Tibial nerve (tissue), 4 donors: ENCODE measurements around the gene OR5AK2. TPM values are rescaled to one million over a fixed set of nuclear protein-coding genes. Genes with fewer than 3 reads are reported as not detected.

Experiments
- DNase-seq, 2 donors: peaks; one replicate each; pipeline ENCODE4 v3.0.0-alpha.2; 2019; ENCODE audit warnings: low spot score in 2 of 2
- H3K27ac ChIP-seq, 4 donors: fragments of 200-600 bp; sonication (generic) in 3 of 4; one replicate each; pipeline ENCODE4 v1.5.1; 2017 to 2019; ENCODE audit warnings: mild to moderate bottlenecking in 1 of 4
- H3K27me3 ChIP-seq, 2 donors: fragments of 200-600 bp; sonication (generic) in 1 of 2; one replicate each; pipeline versions ENCODE4 v1.5.1 to v1.6.0; 2017 to 2019
- H3K36me3 ChIP-seq, 3 donors: fragments of 200-600 bp; sonication (generic); one replicate each; pipeline ENCODE4 v1.5.1; 2018 to 2019
- H3K4me1 ChIP-seq, 4 donors: fragments of 200-600 bp; sonication (generic) in 3 of 4; one replicate each; pipeline ENCODE4 v1.5.1; 2017 to 2019
- H3K4me3 ChIP-seq, 4 donors: fragments of 200-600 bp; sonication (generic) in 3 of 4; one replicate each; pipeline ENCODE4 v1.5.1; 2017 to 2019; ENCODE audit warnings: mild to moderate bottlenecking in 1 of 4, moderate library complexity in 1 of 4
- H3K9me3 ChIP-seq, 4 donors: fragments of 200-600 bp; sonication (generic) in 3 of 4; one replicate each; pipeline ENCODE4 v1.5.1; 2017 to 2019
- CTCF ChIP-seq, 5 experiments: fragments of 200-600 bp in 3 of 5; fragments of 450-650 bp in 2 of 5; sonication (generic) in 3 of 5; IDR thresholded peaks; one replicate each; pipeline ENCODE4 v1.5.1; 2016 to 2019; ENCODE audit warnings: antibody characterized with exemption in 5 of 5, mild to moderate bottlenecking in 3 of 5, moderate library complexity in 2 of 5
- EP300 ChIP-seq, 2 donors: sonication (generic); formaldehyde crosslinking; IDR thresholded peaks; one replicate each; pipeline ENCODE4 v1.6.1; 2017; ENCODE audit warnings: antibody characterized with exemption in 2 of 2, mild to moderate bottlenecking in 1 of 2
- POLR2A ChIP-seq, 2 donors: fragments of 450-650 bp; IDR thresholded peaks; one replicate each; pipeline ENCODE4 v1.6.1; 2017; ENCODE audit warnings: antibody characterized with exemption in 2 of 2, mild to moderate bottlenecking in 2 of 2, moderate library complexity in 2 of 2
- WGBS, 2 donors: methylation state at CpG; one replicate each; pipeline ENCODE4 v1.1.5; 2018; 5-methylcytosine and 5-hydroxymethylcytosine counted together
- total RNA-seq, 4 donors: library from RNA; depleted of rRNA; stranded (reverse); fragments of >200 nt; gene quantifications; one replicate each; pipeline ENCODE4 v1.1.0, GENCODE V29; 2016

OR5AK2 gene
- total RNA-seq, 4 donors from 2014 or later = not detected

GRCh38 chr11:56967726-56968125 lies 21.0 kb upstream of the OR5AK2 start:
- H3K4me1 ChIP-seq = no peaks in the 10 kb centered on the region
- H3K4me3 ChIP-seq = no peak overlapping the region
- no peak for TF ChIP-seq POLR2A (IDR thresholded peaks at IDR 0.05)
- no peak for TF ChIP-seq EP300 (IDR thresholded peaks at IDR 0.05)
- TF ChIP-seq CTCF (IDR thresholded peaks at IDR 0.05) = no peak
- no peak overlapping the region for H3K27ac ChIP-seq
- peaks cover 0 to 21% (median 0%) of the 10 kb centered on the region in 4 donors for H3K9me3 ChIP-seq
- no peaks in the 10 kb centered on the region for H3K36me3 ChIP-seq
- DNase-seq = no peak
- no peaks in the 10 kb centered on the region for H3K27me3 ChIP-seq
- 56 to 83% methylated on average over 1 of the region's 1 CpG for WGBS, 2 donors

GRCh38 chr11:56968524-56968923 lies 20.2 kb upstream of the OR5AK2 start:
- DNase-seq = no peak
- Histone ChIP-seq H3K27ac (no peak overlapping the region), H3K9me3 (peaks cover 0 to 21% (median 0%) of the 10 kb centered on the region in 4 donors), H3K4me3 (no peak overlapping the region), H3K4me1 (no peaks in the 10 kb centered on the region), H3K36me3 (no peaks in the 10 kb centered on the region), H3K27me3 (no peaks in the 10 kb centered on the region)
- TF ChIP-seq POLR2A (IDR thresholded peaks at IDR 0.05) = no peak
- TF ChIP-seq CTCF (IDR thresholded peaks at IDR 0.05) = no peak
- TF ChIP-seq EP300 (IDR thresholded peaks at IDR 0.05) = no peak
- 86 to 89% methylated on average over 4 of the region's 4 CpGs for WGBS, 2 donors

- WGBS, 2 donors = 86 to 90% methylated on average over 2 of the region's 2 CpGs
- no peak for DNase-seq
- TF ChIP-seq CTCF (IDR thresholded peaks at IDR 0.05) = no peak
- TF ChIP-seq EP300 (IDR thresholded peaks at IDR 0.05) = no peak
- no peak for TF ChIP-seq POLR2A (IDR thresholded peaks at IDR 0.05)
- Histone ChIP-seq H3K4me1 (no peaks in the 10 kb centered on the region), H3K4me3 (no peak overlapping the region), H3K27ac (no peak overlapping the region), H3K27me3 (no peaks in the 10 kb centered on the region), H3K9me3 (no peaks in the 10 kb centered on the region), H3K36me3 (no peaks in the 10 kb centered on the region)
Observed at GRCh38 chr11:56977314-56977713, 11.4 kb upstream of the OR5AK2 start.

GRCh38 chr11:56990702-56991101 lies 2.0 kb downstream of the OR5AK2 start:
- H3K9me3 ChIP-seq = peaks cover 0 to 31% (median 0%) of the 10 kb centered on the region in 4 donors
- DNase-seq = no peak
- no peaks in the 10 kb centered on the region for H3K36me3 ChIP-seq
- no peak overlapping the region for H3K27ac ChIP-seq
- WGBS, 2 donors = 66 to 70% methylated on average over 2 of the region's 2 CpGs
- H3K27me3 ChIP-seq = no peaks in the 10 kb centered on the region
- TF ChIP-seq POLR2A (IDR thresholded peaks at IDR 0.05) (no peak), CTCF (IDR thresholded peaks at IDR 0.05) (no peak), EP300 (IDR thresholded peaks at IDR 0.05) (no peak)
- H3K4me3 ChIP-seq = no peak overlapping the region
- H3K4me1 ChIP-seq = no peaks in the 10 kb centered on the region

GRCh38 chr11:56994532-56994931 lies 5.8 kb downstream of the OR5AK2 start:
- H3K4me1 ChIP-seq = no peaks in the 10 kb centered on the region
- no peak for DNase-seq
- H3K4me3 ChIP-seq = no peak overlapping the region
- peaks cover 0 to 39% (median 0%) of the 10 kb centered on the region in 4 donors for H3K9me3 ChIP-seq
- no peaks in the 10 kb centered on the region for H3K27me3 ChIP-seq
- no peak overlapping the region for H3K27ac ChIP-seq
- no peak for TF ChIP-seq EP300 (IDR thresholded peaks at IDR 0.05)
- TF ChIP-seq POLR2A (IDR thresholded peaks at IDR 0.05) = no peak
- no peak for TF ChIP-seq CTCF (IDR thresholded peaks at IDR 0.05)
- no peaks in the 10 kb centered on the region for H3K36me3 ChIP-seq
